ENCODE data around the gene CHP1. TPM values are rescaled to one million over a fixed set of nuclear protein-coding genes. Genes with fewer than 3 reads are reported as not detected.

The CHP1 gene
- total RNA-seq, 1 experiment from 2014 or later, result 101 TPM

- no peak overlapping the region for H3K4me2 ChIP-seq (ENCODE audit: low read length)
- no peak overlapping the region for H3K27ac ChIP-seq (ENCODE audit: low read depth, low read length)
- H3K4me3 ChIP-seq (replicated peaks in 1 of 2; ENCODE audit: low read depth in 1 of 2, low read length in 2 of 2), result no peak overlapping the region
- no peaks in the 10 kb centered on the region for H3K4me1 ChIP-seq (ENCODE audit: control insufficient read depth in 1 of 2, insufficient read depth in 2 of 2, low read length in 2 of 2)
- no TSS peak for BruUV-seq (replicated peaks)
- TF ChIP-seq YY1 (IDR thresholded peaks at IDR 0.05; ENCODE audit: extremely low read depth, insufficient replicate concordance, low read depth, low read length), result no peak
- no peaks in the 10 kb centered on the region for H3K9me3 ChIP-seq (ENCODE audit: control insufficient read depth in 1 of 2, insufficient read depth in 1 of 2, low read depth in 1 of 2, low read length in 2 of 2)
- peaks cover 12% of the 10 kb centered on the region for H3K79me2 ChIP-seq (ENCODE audit: insufficient read depth, low read length)
- H2AFZ ChIP-seq (ENCODE audit: low read depth, low read length, poor library complexity, severe bottlenecking), result no peak overlapping the region
- intact Hi-C loops (cut with micrococcal nuclease), result no loop called here
- CTCF ChIA-PET, result no interaction called here
- DNase-seq (ENCODE audit: low read depth, low spot score) (no peak), ATAC-seq (no peak)
- POLR2A ChIA-PET, result interaction anchor here (0.6 kb wide), 1 partner anchor 22 kb away, joined by 3 read pairs; no protein-coding TSS in a partner anchor
- no peaks in the 10 kb centered on the region for H3K27me3 ChIP-seq (ENCODE audit: insufficient read depth, low read length)
- RAD21 ChIA-PET (ENCODE audit: low non-redundant PET in 1 of 2, low total read pairs in 2 of 2, uncharacterized antibody in 2 of 2, unreplicated experiment in 2 of 2), result no interaction called here
- H3K9me2 ChIP-seq (ENCODE audit: insufficient read depth), result no peaks in the 10 kb centered on the region
- H4K20me1 ChIP-seq (ENCODE audit: insufficient read depth), result peaks cover 7% of the 10 kb centered on the region; the same call in 1 of the 2 replicates
- H3K36me3 ChIP-seq (ENCODE audit: control insufficient read depth in 1 of 2, insufficient read depth in 2 of 2, low read length in 2 of 2), result peaks cover 8 to 9% of the 10 kb centered on the region in 2 experiments; a peak in 2 of 4 replicates
- no peak overlapping the region for H3K9ac ChIP-seq (ENCODE audit: low read length)
Observed at GRCh38 chr15:41304149-41304770, 73.2 kb downstream of the CHP1 start.

- Histone ChIP-seq H3K4me3 (replicated peaks in 1 of 2; ENCODE audit: low read depth in 1 of 2, low read length in 2 of 2) (no peak overlapping the region), H3K9ac (ENCODE audit: low read length) (no peak overlapping the region), H3K9me3 (ENCODE audit: control insufficient read depth in 1 of 2, insufficient read depth in 1 of 2, low read depth in 1 of 2, low read length in 2 of 2) (no peaks in the 10 kb centered on the region), H3K4me1 (ENCODE audit: control insufficient read depth in 1 of 2, insufficient read depth in 2 of 2, low read length in 2 of 2) (no peaks in the 10 kb centered on the region), H2AFZ (ENCODE audit: low read depth, low read length, poor library complexity, severe bottlenecking) (no peak overlapping the region), H3K36me3 (ENCODE audit: control insufficient read depth in 1 of 2, insufficient read depth in 2 of 2, low read length in 2 of 2) (peaks cover 10 to 11% of the 10 kb centered on the region in 2 experiments; a peak in 2 of 4 replicates), H3K27ac (ENCODE audit: low read depth, low read length) (no peak overlapping the region), H3K9me2 (ENCODE audit: insufficient read depth) (no peaks in the 10 kb centered on the region), H3K79me2 (ENCODE audit: insufficient read depth, low read length) (peaks cover 7% of the 10 kb centered on the region; the same call in 1 of the 2 replicates), H4K20me1 (ENCODE audit: insufficient read depth) (peaks cover 7% of the 10 kb centered on the region; the same call in 1 of the 2 replicates), H3K4me2 (ENCODE audit: low read length) (no peak overlapping the region), H3K27me3 (ENCODE audit: insufficient read depth, low read length) (no peaks in the 10 kb centered on the region)
- intact Hi-C loops (cut with micrococcal nuclease), result no loop called here
- POLR2A ChIA-PET, result no interaction called here
- RAD21 ChIA-PET (ENCODE audit: low non-redundant PET in 1 of 2, low total read pairs in 2 of 2, uncharacterized antibody in 2 of 2, unreplicated experiment in 2 of 2), result no interaction called here
- BruUV-seq (replicated peaks), result no TSS peak
- ATAC-seq (no peak), DNase-seq (ENCODE audit: low read depth, low spot score) (no peak)
- CTCF ChIA-PET, result no interaction called here
- no peak for TF ChIP-seq TCF7L2 (IDR thresholded peaks at IDR 0.05; ENCODE audit: borderline replicate concordance, extremely low read depth, insufficient read depth, insufficient read length)
- TF ChIP-seq FOSL1 (IDR thresholded peaks at IDR 0.05; ENCODE audit: low read depth), result no peak
- no peak for TF ChIP-seq CTCF (IDR thresholded peaks at IDR 0.05 in 2 of 3, conservative IDR thresholded peaks at IDR 0.05 in 1 of 3; ENCODE audit: borderline replicate concordance in 1 of 3, insufficient read depth in 1 of 3, low read depth in 2 of 3, low read length in 2 of 3)
- no peak for TF ChIP-seq SP1 (IDR thresholded peaks at IDR 0.05; ENCODE audit: low read depth)
- TF ChIP-seq POLR2A (IDR thresholded peaks at IDR 0.05; ENCODE audit: borderline replicate concordance, extremely low read depth, insufficient read depth, insufficient read length), result no peak
- no peak for TF ChIP-seq REST (IDR thresholded peaks at IDR 0.05; ENCODE audit: low read depth)
- no peak for TF ChIP-seq EGR1 (IDR thresholded peaks at IDR 0.05; ENCODE audit: low read depth)
- no peak for TF ChIP-seq ZFX (IDR thresholded peaks at IDR 0.05)
- no peak for TF ChIP-seq RAD21 (IDR thresholded peaks at IDR 0.05; ENCODE audit: low read depth)
- TF ChIP-seq POLR2AphosphoS5 (IDR thresholded peaks at IDR 0.05; ENCODE audit: low read depth, low read length), result no peak
- no peak for TF ChIP-seq EZH2phosphoT487 (IDR thresholded peaks at IDR 0.05; ENCODE audit: borderline replicate concordance)
- TF ChIP-seq SIN3A (IDR thresholded peaks at IDR 0.05; ENCODE audit: low read depth), result no peak
- no peak for TF ChIP-seq JUND (IDR thresholded peaks at IDR 0.05)
- no peak for TF ChIP-seq YY1 (IDR thresholded peaks at IDR 0.05; ENCODE audit: extremely low read depth, insufficient replicate concordance, low read depth, low read length)
Observed at GRCh38 chr15:41307679-41308078, 76.6 kb downstream of the CHP1 start.

Measured in HCT116 (cell line).